Kidney (tissue), 14 donors: Measurements from ENCODE around the gene NOS1. TPM values are rescaled to one million over a fixed set of nuclear protein-coding genes. Genes with fewer than 3 reads are reported as not detected.

ENCODE experiments used
- DNase-seq, 5 donors: peaks; one replicate each; pipeline ENCODE4 v3.0.0-alpha.2; 2013 to 2020
- FAIRE-seq: peaks from 2 replicates; lab custom pipeline; 2012; peaks lifted over from hg19 to GRCh38; lab: Jason Lieb, UNC
- H3K27ac ChIP-seq, 2 donors: one replicate each; pipeline ENCODE4 v1.7.0; 2013; ENCODE audit warnings: low read depth in 2 of 2, low read length in 2 of 2, inconsistent platforms in 1 of 2
- H3K27me3 ChIP-seq: one replicate; pipeline ENCODE4 v1.7.1; 2013; ENCODE audit warnings: low read length, inconsistent platforms; ENCODE audit not compliant: control insufficient read depth, insufficient read depth
- H3K36me3 ChIP-seq, 3 donors: one replicate each; pipeline versions ENCODE4 v1.7.0 to v1.7.1; 2013; ENCODE audit warnings: low read length in 3 of 3, control low read depth in 1 of 3, inconsistent platforms in 1 of 3; ENCODE audit not compliant: insufficient read depth in 3 of 3, control insufficient read depth in 2 of 3
- H3K4me1 ChIP-seq, 3 donors: one replicate each; pipeline versions ENCODE4 v1.7.0 to v1.7.1; 2013; ENCODE audit warnings: low read length in 3 of 3, inconsistent platforms in 1 of 3, low read depth in 1 of 3; ENCODE audit not compliant: control insufficient read depth in 2 of 3, insufficient read depth in 2 of 3
- H3K4me3 ChIP-seq, 3 donors: one replicate each; pipeline versions ENCODE4 v1.7.0 to v1.8.1; 2013; ENCODE audit warnings: low read length in 3 of 3, control low read depth in 1 of 3, inconsistent platforms in 1 of 3
- H3K9ac ChIP-seq, 3 donors: one replicate each; pipeline versions ENCODE4 v1.7.0 to v1.7.1; 2013; ENCODE audit warnings: low read length in 3 of 3, control low read depth in 1 of 3, inconsistent platforms in 1 of 3
- H3K9me3 ChIP-seq, 3 donors: one replicate each; pipeline versions ENCODE4 v1.7.0 to v1.7.1; 2013; ENCODE audit warnings: low read length in 3 of 3, control low read depth in 1 of 3, inconsistent platforms in 1 of 3; ENCODE audit not compliant: control insufficient read depth in 2 of 3, insufficient read depth in 1 of 3
- intact Hi-C: fragments of 100-400 bp; cut with DNase I; formaldehyde crosslinking; loops from one replicate; pipeline ENCODE4 v1.11.1; 2022
- polyA plus RNA-seq: library from polyadenylated mRNA; stranded (reverse); fragments of 350-450 nt; fragmentation: Illumina TruSeq; extraction: RNeasy Lipid Tissue Mini Kit (QIAGEN cat#74804); gene quantifications from one replicate; pipeline ENCODE4 v1.2.3, GENCODE V29; 2014; ENCODE audit warnings: low read depth, low replicate concordance; ENCODE audit not compliant: insufficient read depth
- total RNA-seq: library from RNA; stranded (reverse); fragmentation: NEBNext Ultra II Directional; extraction: Animal tissue kit (Norgen Biotek cat#: 25700); gene quantifications from one replicate; pipeline ENCODE4 v1.2.1, GENCODE V29; 2021
- TF ChIP-seq, protein P1 (sequence below): IDR thresholded peaks from 3 replicates; pipeline ENCODE4 v1.5.1; 2012; ENCODE audit warnings: mild to moderate bottlenecking, moderate library complexity, borderline replicate concordance; ENCODE audit not compliant: insufficient read depth; ENCODE audit errors: extremely low read depth
- donor health status: control.
- donor health status: control.
- donor health status: control.
- donor health status: control.
- donor health status: control.
- donor health status: DM: yes; HTN: yes; CAD: no.
- donor health status: Normal renal cell carcinoma (clear cell type).

The NOS1 gene
- total and polyA plus RNA-seq, 2 donors from 2014 or later, result 1.3 to 6.5 TPM

GRCh38 chr12:117162167-117162539 is 199.3 kb downstream of the NOS1 start:
- DNase-seq, result no peak
- Histone ChIP-seq H3K9ac (peak overlapping the region in 1 of 3 donors; percentile 12), H3K9me3 (no peaks in the 10 kb centered on the region), H3K36me3 (peaks cover 13 to 70% (median 44%) of the 10 kb centered on the region in 3 donors), H3K27me3 (no peaks in the 10 kb centered on the region), H3K4me3 (no peak overlapping the region), H3K27ac (peak overlapping the region in 1 of 2 donors; percentile 77), H3K4me1 (peaks cover 0 to 21% (median 5%) of the 10 kb centered on the region in 3 donors)
- FAIRE-seq, result no peak
- TF ChIP-seq, protein P1, sequence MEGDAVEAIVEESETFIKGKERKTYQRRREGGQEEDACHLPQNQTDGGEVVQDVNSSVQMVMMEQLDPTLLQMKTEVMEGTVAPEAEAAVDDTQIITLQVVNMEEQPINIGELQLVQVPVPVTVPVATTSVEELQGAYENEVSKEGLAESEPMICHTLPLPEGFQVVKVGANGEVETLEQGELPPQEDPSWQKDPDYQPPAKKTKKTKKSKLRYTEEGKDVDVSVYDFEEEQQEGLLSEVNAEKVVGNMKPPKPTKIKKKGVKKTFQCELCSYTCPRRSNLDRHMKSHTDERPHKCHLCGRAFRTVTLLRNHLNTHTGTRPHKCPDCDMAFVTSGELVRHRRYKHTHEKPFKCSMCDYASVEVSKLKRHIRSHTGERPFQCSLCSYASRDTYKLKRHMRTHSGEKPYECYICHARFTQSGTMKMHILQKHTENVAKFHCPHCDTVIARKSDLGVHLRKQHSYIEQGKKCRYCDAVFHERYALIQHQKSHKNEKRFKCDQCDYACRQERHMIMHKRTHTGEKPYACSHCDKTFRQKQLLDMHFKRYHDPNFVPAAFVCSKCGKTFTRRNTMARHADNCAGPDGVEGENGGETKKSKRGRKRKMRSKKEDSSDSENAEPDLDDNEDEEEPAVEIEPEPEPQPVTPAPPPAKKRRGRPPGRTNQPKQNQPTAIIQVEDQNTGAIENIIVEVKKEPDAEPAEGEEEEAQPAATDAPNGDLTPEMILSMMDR, result no peak
- intact Hi-C loops, result no loop called here

DNA sequence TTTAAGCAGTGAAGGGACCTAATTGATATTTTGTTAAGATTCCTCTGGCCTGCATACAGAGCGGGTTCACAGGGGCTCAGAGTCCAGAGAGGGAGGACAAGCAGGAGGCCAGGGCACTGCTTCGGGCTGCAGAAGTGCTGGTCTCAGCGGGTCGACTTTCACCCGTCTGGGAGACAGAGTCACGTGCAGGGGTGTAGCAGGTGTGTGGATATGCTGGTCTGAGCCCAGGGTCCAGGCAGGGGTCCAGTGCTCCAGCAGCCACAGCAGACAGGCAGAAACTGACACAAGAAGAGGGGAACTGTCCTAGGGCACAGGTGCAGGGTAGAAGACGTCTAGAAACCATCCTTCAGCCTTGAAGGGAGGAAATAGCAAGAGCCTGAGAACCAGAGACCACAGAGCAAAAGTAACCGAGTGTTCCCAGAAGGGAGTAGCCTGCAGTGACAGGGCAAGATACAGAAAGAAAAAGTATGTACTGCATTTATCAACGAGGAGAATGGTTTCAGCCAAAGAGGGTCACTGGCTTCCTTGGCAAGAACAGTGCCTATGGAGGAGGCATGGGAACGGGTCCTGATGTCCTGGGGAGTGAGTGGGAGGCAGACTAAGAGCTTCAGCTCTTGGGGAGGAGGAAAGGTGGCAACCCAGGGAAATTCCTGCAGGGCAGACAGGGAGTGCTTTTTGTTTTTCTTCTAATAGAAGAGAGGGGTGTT is 199.8 kb downstream of the NOS1 start:
- H3K4me3 ChIP-seq, result no peak overlapping the region
- FAIRE-seq (no peak), DNase-seq (peak in 1 of 5 donors; percentile 35)
- intact Hi-C loops, result no loop called here
- H3K4me1 ChIP-seq, result peaks cover 0 to 21% (median 5%) of the 10 kb centered on the region in 3 donors
- TF ChIP-seq, protein P1, result no peak
- no peaks in the 10 kb centered on the region for H3K9me3 ChIP-seq
- H3K27me3 ChIP-seq, result no peaks in the 10 kb centered on the region
- H3K36me3 ChIP-seq, result peaks cover 9 to 70% (median 42%) of the 10 kb centered on the region in 3 donors
- peak overlapping the region in 1 of 3 donors; percentile 12 for H3K9ac ChIP-seq
- H3K27ac ChIP-seq, result peak overlapping the region in 1 of 2 donors; percentile 77

DNA sequence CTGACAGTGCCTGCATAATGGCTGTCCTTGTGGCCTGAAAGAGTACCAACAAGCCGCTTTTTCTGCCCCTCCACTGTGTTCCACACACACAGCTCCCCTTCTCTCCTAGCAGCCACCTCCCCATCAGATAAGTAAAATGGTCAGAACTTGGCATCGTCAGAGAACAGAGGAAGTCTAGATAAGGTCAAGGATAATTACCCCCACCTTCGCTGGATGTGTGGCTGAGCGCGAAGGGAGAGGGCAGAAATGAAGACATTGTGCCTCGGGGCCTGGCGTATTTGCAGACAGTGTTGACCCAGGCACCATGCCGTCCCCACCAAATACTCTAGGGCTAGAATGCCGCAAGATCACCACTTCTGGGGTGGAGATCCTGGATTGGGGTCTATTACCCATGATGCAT is 201.8 kb downstream of the NOS1 start:
- no peak for DNase-seq
- H3K9me3 ChIP-seq, result no peaks in the 10 kb centered on the region
- peak overlapping the region in 1 of 2 donors; percentile 6 for H3K27ac ChIP-seq
- H3K4me1 ChIP-seq, result peaks cover 0 to 21% (median 5%) of the 10 kb centered on the region in 3 donors
- intact Hi-C loops, result loop anchor here (10.0 kb wide), 1 partner anchor 135 kb away; no protein-coding TSS in a partner anchor
- FAIRE-seq, result no peak
- H3K9ac ChIP-seq, result no peak overlapping the region
- H3K36me3 ChIP-seq, result peaks cover 14 to 82% (median 42%) of the 10 kb centered on the region in 3 donors
- H3K27me3 ChIP-seq, result no peaks in the 10 kb centered on the region
- H3K4me3 ChIP-seq, result no peak overlapping the region
- TF ChIP-seq, protein P1, result no peak
